Pancreas (tissue), 10 donors: ENCODE data around the gene SACM1L. TPM values are rescaled to one million over a fixed set of nuclear protein-coding genes. Genes with fewer than 3 reads are reported as not detected.

Experiments used
- ATAC-seq, 4 donors: fragments of 200-7000 bp; cut with Tn5 transposase; one replicate each; pipeline versions ENCODE4 v1.8.0 to v1.9.1; 2020; ENCODE audit warnings: mild to moderate bottlenecking in 4 of 4, moderate library complexity in 4 of 4
- DNase-seq, 6 donors: peaks; one replicate each; pipeline ENCODE4 v3.0.0-alpha.2; 2020
- FAIRE-seq: peaks from 2 replicates; lab custom pipeline; 2012; peaks lifted over from hg19 to GRCh38; lab: Jason Lieb, UNC
- H3K27ac ChIP-seq, 4 donors: fragments of 200-600 bp; sonication (generic); 1 replicate in 3 of 4; 2 replicates in 1 of 4; pipeline versions ENCODE4 v1.5.0 to v1.8.0; 2020
- H3K27me3 ChIP-seq, 4 donors: fragments of 200-600 bp; one replicate each; pipeline ENCODE4 v1.8.0; 2021
- H3K36me3 ChIP-seq, 3 donors: fragments of 200-600 bp; sonication (generic) in 1 of 3; one replicate each; pipeline versions ENCODE4 v1.5.0 to v1.8.0; 2020 to 2021
- H3K4me1 ChIP-seq, 3 donors: fragments of 200-600 bp; one replicate each; pipeline ENCODE4 v1.8.0; 2021
- H3K4me3 ChIP-seq, 4 donors: fragments of 200-600 bp; sonication (generic) in 2 of 4; one replicate each; pipeline versions ENCODE4 v1.5.0 to v1.8.0; 2020 to 2021
- H3K9me3 ChIP-seq, 4 donors: fragments of 200-600 bp; one replicate each; pipeline ENCODE4 v1.8.0; 2021
- WGBS, 2 donors: extraction: QIAGEN DNeasy Blood & Tissue Kit; methylation state at CpG; one replicate each; pipeline ENCODE4 v1.1.7; 2013; 5-methylcytosine and 5-hydroxymethylcytosine counted together
- intact Hi-C, 3 donors: fragments of 100-400 bp; cut with DNase I; formaldehyde crosslinking; loops; one replicate each; pipeline versions ENCODE4 v1.11.1 to v1.14.2; 2022
- polyA plus RNA-seq, 2 donors: library from polyadenylated mRNA; stranded (reverse); fragments of 200-250 nt; gene quantifications; one replicate each; pipeline ENCODE4 v1.2.3, GENCODE V29; 2013
- total RNA-seq, 6 donors: library from RNA; stranded (reverse); fragmentation: NEBNext Ultra II Directional in 4 of 6; extraction: Animal tissue kit (Norgen Biotek cat#: 25700) in 4 of 6; gene quantifications; one replicate each; pipeline versions ENCODE4 v1.2.1 to v1.2.4, GENCODE V29; 2021 to 2023
- TF ChIP-seq, protein P1 (sequence below), 4 donors: fragments of 200-600 bp; sonication (generic) in 3 of 4; IDR thresholded peaks; one replicate each; pipeline versions ENCODE4 v1.5.0 to v1.8.0; 2021; ENCODE audit warnings: antibody characterized with exemption in 4 of 4
- donor health status: healthy with polysubstance abuse.
- donor health status: DM: no; HTN: no; CAD: no; lungs with moderate emphysema.
- donor health status: DM: no; HTN: no; CAD: no.
- donor health status: control.
- donor health status: control.
- donor health status: Bipolar disorder and iron deficiency.
- donor health status: DM: yes; HTN: yes; CAD: no.
- donor health status: DM: no; HTN: no; CAD: no.
- donor health status: DM: no; HTN: no; CAD: no.
- donor health status: DM: yes; HTN: yes; CAD: no.

Gene SACM1L
- total and polyA plus RNA-seq, 8 donors, result 15.4 to 29.8 (median 18.7) TPM

DNA sequence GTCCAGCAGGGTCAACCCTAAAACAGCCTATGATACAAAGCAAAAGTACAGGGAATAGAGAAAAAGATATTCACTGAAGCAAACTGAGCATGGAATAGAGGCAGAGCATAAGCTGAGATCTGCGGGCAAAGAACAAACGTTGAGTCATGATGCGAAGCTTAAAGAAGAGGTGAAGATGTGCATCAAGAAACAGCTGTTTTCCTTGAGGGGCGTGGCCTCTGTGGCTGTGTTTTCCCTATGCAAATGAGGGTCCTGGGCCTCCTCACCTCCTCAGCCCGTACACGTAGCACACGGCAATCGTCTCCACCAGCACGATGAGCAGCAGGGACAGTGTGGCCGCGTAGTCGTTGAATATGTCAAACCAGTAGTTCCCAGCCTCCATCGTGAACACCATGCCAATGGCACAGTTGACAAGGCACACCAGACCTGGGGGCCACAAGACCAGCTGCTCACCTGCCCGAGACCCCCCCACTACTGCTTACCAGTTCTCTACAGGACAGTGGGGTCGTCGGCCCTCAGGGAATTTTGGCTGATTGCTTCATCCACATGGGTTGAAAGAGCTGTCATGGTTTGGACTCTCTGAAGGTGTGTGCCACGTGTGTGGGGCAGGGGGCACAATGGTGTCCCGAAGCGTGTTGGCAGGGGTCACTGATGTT, 73.6 kb downstream of the SACM1L start:
- Histone ChIP-seq H3K9me3 (no peaks in the 10 kb centered on the region), H3K27ac (no peak overlapping the region), H3K36me3 (no peaks in the 10 kb centered on the region), H3K4me3 (no peak overlapping the region), H3K27me3 (no peaks in the 10 kb centered on the region), H3K4me1 (no peaks in the 10 kb centered on the region)
- TF ChIP-seq, protein P1, sequence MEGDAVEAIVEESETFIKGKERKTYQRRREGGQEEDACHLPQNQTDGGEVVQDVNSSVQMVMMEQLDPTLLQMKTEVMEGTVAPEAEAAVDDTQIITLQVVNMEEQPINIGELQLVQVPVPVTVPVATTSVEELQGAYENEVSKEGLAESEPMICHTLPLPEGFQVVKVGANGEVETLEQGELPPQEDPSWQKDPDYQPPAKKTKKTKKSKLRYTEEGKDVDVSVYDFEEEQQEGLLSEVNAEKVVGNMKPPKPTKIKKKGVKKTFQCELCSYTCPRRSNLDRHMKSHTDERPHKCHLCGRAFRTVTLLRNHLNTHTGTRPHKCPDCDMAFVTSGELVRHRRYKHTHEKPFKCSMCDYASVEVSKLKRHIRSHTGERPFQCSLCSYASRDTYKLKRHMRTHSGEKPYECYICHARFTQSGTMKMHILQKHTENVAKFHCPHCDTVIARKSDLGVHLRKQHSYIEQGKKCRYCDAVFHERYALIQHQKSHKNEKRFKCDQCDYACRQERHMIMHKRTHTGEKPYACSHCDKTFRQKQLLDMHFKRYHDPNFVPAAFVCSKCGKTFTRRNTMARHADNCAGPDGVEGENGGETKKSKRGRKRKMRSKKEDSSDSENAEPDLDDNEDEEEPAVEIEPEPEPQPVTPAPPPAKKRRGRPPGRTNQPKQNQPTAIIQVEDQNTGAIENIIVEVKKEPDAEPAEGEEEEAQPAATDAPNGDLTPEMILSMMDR (IDR thresholded peaks at IDR 0.05), result no peak
- DNase-seq, result no peak
- no peak for FAIRE-seq
- intact Hi-C loops, result loop anchor here in 1 of 3 donors (10.0 kb wide), 2 partner anchors 162 to 322 kb away; no protein-coding TSS in a partner anchor
- no peak for ATAC-seq
- WGBS, 2 donors, result 69 to 82% methylated on average over 19 of the region's 19 CpGs

DNA sequence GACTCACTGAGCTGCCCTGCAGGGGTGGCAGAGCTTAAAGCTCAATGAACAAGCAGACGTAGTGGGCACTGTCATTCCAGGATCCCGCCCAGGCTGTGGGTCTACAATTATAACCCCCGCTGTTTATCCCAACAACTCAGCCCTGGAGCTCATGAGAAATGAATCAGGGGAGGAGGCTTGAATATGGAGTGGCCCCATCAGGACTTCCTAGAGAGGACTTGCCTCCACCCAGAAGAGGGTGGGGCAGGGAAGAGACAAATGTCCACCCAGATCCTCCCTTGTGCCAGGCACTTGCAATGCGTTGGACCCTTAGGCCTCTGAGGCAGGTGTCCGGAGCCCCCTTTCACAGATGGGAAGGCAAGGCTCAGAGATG, 74.1 kb downstream of the SACM1L start:
- Histone ChIP-seq H3K36me3 (no peaks in the 10 kb centered on the region), H3K4me3 (no peak overlapping the region), H3K27me3 (no peaks in the 10 kb centered on the region), H3K4me1 (no peaks in the 10 kb centered on the region), H3K27ac (no peak overlapping the region), H3K9me3 (no peaks in the 10 kb centered on the region)
- WGBS, 2 donors, result 85 to 88% methylated on average over 5 of the region's 5 CpGs
- TF ChIP-seq, protein P1 (IDR thresholded peaks at IDR 0.05), result no peak
- DNase-seq (no peak), FAIRE-seq (no peak), ATAC-seq (no peak)
- intact Hi-C loops, result loop anchor here in 1 of 3 donors (10.0 kb wide), 2 partner anchors 162 to 322 kb away; no protein-coding TSS in a partner anchor

DNA sequence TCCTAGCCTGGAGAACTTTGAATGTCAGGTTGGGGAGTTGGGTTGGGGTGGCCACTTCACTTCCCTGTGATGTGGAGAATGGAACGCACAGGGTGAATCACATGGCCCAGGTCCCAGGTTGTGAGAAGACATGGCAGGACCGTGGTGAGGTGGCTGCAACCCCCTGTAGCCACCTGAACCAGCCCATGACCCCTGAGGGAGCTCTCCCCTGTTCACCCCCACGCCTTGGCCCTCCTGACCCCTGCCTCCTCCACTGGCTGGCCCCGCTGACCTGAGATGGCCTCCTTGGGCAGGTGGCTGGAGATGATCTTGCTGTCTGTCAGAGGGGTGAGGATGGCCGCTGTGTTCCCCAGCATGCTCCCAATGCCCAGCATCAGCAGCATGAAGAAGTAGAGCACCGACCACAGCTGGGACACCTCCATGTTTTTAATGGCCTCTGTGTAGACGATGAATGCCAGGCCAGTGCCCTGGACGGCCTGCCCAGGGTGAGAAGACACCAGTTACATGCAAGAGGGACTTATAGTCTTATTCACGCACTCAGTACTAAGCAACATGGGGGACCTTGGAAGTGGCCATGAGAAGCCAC, 76.2 kb downstream of the SACM1L start:
- 74 to 85% methylated on average over 9 of the region's 9 CpGs for WGBS, 2 donors
- intact Hi-C loops, result loop anchor here in 1 of 3 donors (10.0 kb wide), 2 partner anchors 159 to 319 kb away; no protein-coding TSS in a partner anchor
- no peaks in the 10 kb centered on the region for H3K36me3 ChIP-seq
- no peaks in the 10 kb centered on the region for H3K4me1 ChIP-seq
- H3K4me3 ChIP-seq, result no peak overlapping the region
- H3K27me3 ChIP-seq, result no peaks in the 10 kb centered on the region
- TF ChIP-seq, protein P1 (IDR thresholded peaks at IDR 0.05), result no peak
- H3K9me3 ChIP-seq, result no peaks in the 10 kb centered on the region
- no peak overlapping the region for H3K27ac ChIP-seq
- FAIRE-seq (no peak), DNase-seq (no peak), ATAC-seq (no peak)

DNA sequence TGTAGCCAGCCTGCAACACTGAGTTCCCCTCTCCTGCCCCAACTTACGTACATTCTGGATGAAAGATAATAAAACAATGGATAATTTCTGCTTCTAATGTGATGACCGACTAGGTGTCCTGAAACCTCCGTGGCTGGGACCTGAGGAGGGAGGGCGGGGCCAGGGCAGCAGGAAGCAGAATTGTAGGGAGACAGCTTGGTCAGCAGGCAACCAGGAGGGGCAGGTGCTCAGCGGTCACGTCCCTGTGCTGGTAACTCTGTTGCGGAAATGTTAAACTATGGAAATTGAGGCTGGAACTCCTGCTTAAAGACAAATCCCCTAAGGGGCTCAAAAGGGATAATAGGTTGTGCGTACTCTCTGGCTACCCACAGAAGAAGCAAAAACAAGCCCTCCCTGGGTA, 76.8 kb downstream of the SACM1L start:
- intact Hi-C loops, result loop anchor here in 1 of 3 donors (10.0 kb wide), 2 partner anchors 159 to 319 kb away; no protein-coding TSS in a partner anchor
- FAIRE-seq, result no peak
- peak in 1 of 6 donors; percentile 1 for DNase-seq
- no peak for ATAC-seq
- TF ChIP-seq, protein P1 (IDR thresholded peaks at IDR 0.05), result no peak
- Histone ChIP-seq H3K27me3 (no peaks in the 10 kb centered on the region), H3K4me3 (no peak overlapping the region), H3K9me3 (no peaks in the 10 kb centered on the region), H3K4me1 (no peaks in the 10 kb centered on the region), H3K36me3 (no peaks in the 10 kb centered on the region), H3K27ac (no peak overlapping the region)
- 74 to 81% methylated on average over 8 of the region's 8 CpGs for WGBS, 2 donors
